CD4-positive, alpha-beta memory T cell (primary cell): ENCODE measurements around the gene BCS1L. TPM values are rescaled to one million over a fixed set of nuclear protein-coding genes. Genes with fewer than 3 reads are reported as not detected.
A peak's percentile ranks its signal among the peaks of the same experiment; 100 is the strongest.

Experiments used
- CTCF ChIA-PET: fragments of 350-600 bp; sonication (Branson Sonifier 250); formaldehyde crosslinking; loops from one replicate; lab custom pipeline; 2021; ENCODE audit warnings: inconsistent platforms; ENCODE audit not compliant: partially characterized antibody; lab: Charles Lee
- POLR2A ChIA-PET: fragments of 350-600 bp; sonication (Branson Sonifier 250); formaldehyde crosslinking; loops from one replicate; lab custom pipeline; 2021; ENCODE audit not compliant: partially characterized antibody; lab: Charles Lee
- DNase-seq, 5 donors: peaks; one replicate each; pipeline versions ENCODE4 v3.0.0 to v3.0.0-alpha.2; 2020 to 2022; ENCODE audit warnings: mixed read lengths in 1 of 5
- H3K27ac ChIP-seq: one replicate; pipeline ENCODE4 v1.7.0; 2013; ENCODE audit warnings: low read depth, low read length
- H3K27me3 ChIP-seq: 2 replicates; pipeline ENCODE4 v1.7.0; 2013; ENCODE audit warnings: mild to moderate bottlenecking, low read length, moderate library complexity; ENCODE audit not compliant: insufficient read depth
- H3K36me3 ChIP-seq: 2 replicates; pipeline ENCODE4 v1.7.0; 2013; ENCODE audit warnings: mild to moderate bottlenecking, low read length, moderate library complexity; ENCODE audit not compliant: insufficient read depth
- H3K4me1 ChIP-seq: 2 replicates; pipeline ENCODE4 v1.7.0; 2013; ENCODE audit warnings: mild to moderate bottlenecking, low read length, moderate library complexity; ENCODE audit not compliant: insufficient read depth
- H3K4me3 ChIP-seq, 2 donors: one replicate each; pipeline ENCODE4 v1.7.0; 2013; ENCODE audit warnings: low read length in 2 of 2, mild to moderate bottlenecking in 1 of 2
- H3K9me3 ChIP-seq, 2 donors: one replicate each; pipeline ENCODE4 v1.7.0; 2013; ENCODE audit warnings: low read length in 2 of 2, control low read depth in 1 of 2; ENCODE audit not compliant: control insufficient read depth in 1 of 2
- H3K27ac Mint-ChIP-seq, 7 donors: one replicate each; pipeline ENCODE4 v1.8.0; 2020 to 2021; ENCODE audit warnings: mixed read lengths in 7 of 7, mild to moderate bottlenecking in 6 of 7, inconsistent platforms in 3 of 7, moderate library complexity in 3 of 7
- H3K27me3 Mint-ChIP-seq, 2 donors: one replicate each; pipeline ENCODE4 v1.8.0; 2020 to 2021; ENCODE audit warnings: mixed read lengths in 2 of 2
- H3K36me3 Mint-ChIP-seq, 2 donors: one replicate each; pipeline ENCODE4 v1.8.0; 2020 to 2021; ENCODE audit warnings: mixed read lengths in 2 of 2, inconsistent platforms in 1 of 2, mild to moderate bottlenecking in 1 of 2
- H3K4me1 Mint-ChIP-seq, 4 donors: one replicate each; pipeline ENCODE4 v1.8.0; 2020 to 2021; ENCODE audit warnings: mixed read lengths in 4 of 4, mild to moderate bottlenecking in 1 of 4
- H3K4me3 Mint-ChIP-seq, 8 donors: one replicate each; pipeline ENCODE4 v1.8.0; 2020 to 2021; ENCODE audit warnings: mixed read lengths in 8 of 8, mild to moderate bottlenecking in 7 of 8, moderate library complexity in 6 of 8, inconsistent platforms in 3 of 8
- H3K9me3 Mint-ChIP-seq, 8 donors: one replicate each; pipeline ENCODE4 v1.8.0; 2020 to 2021; ENCODE audit warnings: mixed read lengths in 8 of 8, mild to moderate bottlenecking in 5 of 8, inconsistent platforms in 3 of 8, moderate library complexity in 1 of 8
- intact Hi-C: fragments of 100-400 bp; cut with micrococcal nuclease; formaldehyde crosslinking; loops from one replicate; pipeline ENCODE4 v1.15.1; 2023
- polyA plus RNA-seq, 2 donors: library from polyadenylated mRNA; unstranded; fragments of 300-500 nt; fragmentation: Illumina TruSeq; gene quantifications; one replicate each; pipeline ENCODE4 v1.2.3, GENCODE V29; 2021
- total RNA-seq, 2 experiments: library from RNA; stranded (reverse); gene quantifications; one replicate each; pipeline ENCODE4 v1.2.3, GENCODE V29; 2021

BCS1L gene
- total and polyA plus RNA-seq, 4 experiments from 2014 or later, result 13.9 to 57.2 (median 35.6) TPM

DNA sequence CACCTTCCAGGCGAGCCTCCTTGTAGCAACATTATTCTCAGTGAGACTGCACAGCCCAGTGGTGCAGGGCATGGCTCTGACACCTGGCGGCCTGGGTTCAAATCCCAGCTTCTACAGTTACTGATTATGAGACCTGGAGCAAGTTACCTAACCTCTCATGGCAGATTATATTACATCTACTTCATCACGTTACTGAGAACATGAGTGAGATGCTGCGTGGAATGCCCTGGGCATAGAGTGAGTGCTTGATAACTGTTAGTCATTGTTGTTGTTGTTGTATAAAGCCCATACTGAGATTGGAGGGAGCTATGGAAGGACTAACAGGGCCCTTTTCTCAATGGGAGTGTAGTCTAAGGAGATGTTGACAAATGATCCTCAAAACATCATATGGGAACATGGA, 33.1 kb upstream of the BCS1L start:
- ChIA-PET CTCF (no interaction called here), POLR2A (interaction anchor here (0.6 kb wide), 1 partner anchor 45 kb away, joined by 3 read pairs; the partner anchor contains the start of genes RNF25 and STK36)
- H3K9me3 ChIP-seq, result no peaks in the 10 kb centered on the region
- Mint-ChIP-seq H3K9me3 (peaks cover 0 to 2% (median 0%) of the 10 kb centered on the region in 8 donors), H3K4me1 (no peaks in the 10 kb centered on the region), H3K36me3 (no peaks in the 10 kb centered on the region), H3K27me3 (no peaks in the 10 kb centered on the region), H3K27ac (no peak overlapping the region), H3K4me3 (no peak overlapping the region)
- intact Hi-C loops, result no loop called here
- no peaks in the 10 kb centered on the region for H3K27me3 ChIP-seq
- H3K36me3 ChIP-seq, result no peaks in the 10 kb centered on the region
- no peak for DNase-seq
- no peak overlapping the region for H3K27ac ChIP-seq
- H3K4me1 ChIP-seq, result no peaks in the 10 kb centered on the region
- no peak overlapping the region for H3K4me3 ChIP-seq

DNA sequence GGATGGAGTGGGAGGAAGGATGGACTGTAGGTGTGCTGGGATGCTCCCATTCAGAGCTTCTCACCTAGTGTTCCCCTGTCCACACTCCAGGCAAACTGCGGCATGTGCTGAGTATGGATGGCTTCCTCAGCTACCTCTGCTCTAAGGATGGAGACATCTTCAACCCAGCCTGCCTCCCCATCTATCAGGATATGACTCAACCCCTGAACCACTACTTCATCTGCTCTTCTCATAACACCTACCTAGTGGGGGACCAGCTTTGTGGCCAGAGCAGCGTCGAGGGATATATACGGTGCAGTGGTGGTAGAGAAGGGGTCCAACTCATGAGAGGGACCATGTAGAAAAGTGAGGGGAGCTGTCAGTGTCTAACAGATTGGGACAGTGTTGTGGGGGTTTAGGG, 31.5 kb upstream of the BCS1L start:
- no peaks in the 10 kb centered on the region for H3K4me1 ChIP-seq
- H3K4me3 ChIP-seq, result no peak overlapping the region
- no peak overlapping the region for H3K27ac Mint-ChIP-seq
- no peak overlapping the region for H3K27ac ChIP-seq
- H3K4me3 Mint-ChIP-seq, result no peak overlapping the region
- no peaks in the 10 kb centered on the region for H3K27me3 ChIP-seq
- ChIA-PET POLR2A (no interaction called here), CTCF (interaction anchor here (1.2 kb wide), 1 partner anchor 10 kb away, joined by 5 read pairs; no protein-coding TSS in a partner anchor)
- no peaks in the 10 kb centered on the region for H3K27me3 Mint-ChIP-seq
- no peak for DNase-seq
- peaks cover 0 to 4% of the 10 kb centered on the region in 2 donors for H3K36me3 Mint-ChIP-seq
- no peaks in the 10 kb centered on the region for H3K9me3 ChIP-seq
- intact Hi-C loops, result no loop called here
- peaks cover 0 to 2% (median 0%) of the 10 kb centered on the region in 8 donors for H3K9me3 Mint-ChIP-seq
- no peaks in the 10 kb centered on the region for H3K4me1 Mint-ChIP-seq
- H3K36me3 ChIP-seq, result no peaks in the 10 kb centered on the region

DNA sequence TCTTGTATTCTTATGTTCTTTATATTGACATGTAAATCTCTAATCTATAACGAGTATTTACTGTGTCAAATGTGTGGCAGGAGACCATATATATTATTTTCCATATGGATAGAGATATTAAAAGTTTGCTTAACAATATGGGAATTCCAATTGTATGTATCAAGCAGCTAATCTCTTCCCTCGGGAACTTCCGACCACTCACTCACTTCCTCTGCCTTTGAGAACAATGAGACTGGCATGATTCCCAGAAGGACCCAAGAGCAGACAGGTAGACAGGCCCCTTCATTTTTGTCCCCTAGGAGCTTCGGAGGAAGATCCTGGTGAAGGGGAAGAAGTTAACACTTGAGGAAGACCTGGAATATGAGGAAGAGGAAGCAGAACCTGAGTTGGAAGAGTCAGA, 27.6 kb upstream of the BCS1L start:
- intact Hi-C loops, result no loop called here
- Mint-ChIP-seq H3K4me3 (no peak overlapping the region), H3K4me1 (no peaks in the 10 kb centered on the region), H3K27ac (no peak overlapping the region), H3K9me3 (no peaks in the 10 kb centered on the region), H3K27me3 (no peaks in the 10 kb centered on the region), H3K36me3 (peaks cover 18 to 37% of the 10 kb centered on the region in 2 donors)
- Histone ChIP-seq H3K4me3 (no peak overlapping the region), H3K27ac (no peak overlapping the region), H3K4me1 (no peaks in the 10 kb centered on the region), H3K9me3 (no peaks in the 10 kb centered on the region), H3K27me3 (no peaks in the 10 kb centered on the region), H3K36me3 (peaks cover 21% of the 10 kb centered on the region)
- CTCF ChIA-PET, result no interaction called here
- no peak for DNase-seq
- POLR2A ChIA-PET, result no interaction called here

DNA sequence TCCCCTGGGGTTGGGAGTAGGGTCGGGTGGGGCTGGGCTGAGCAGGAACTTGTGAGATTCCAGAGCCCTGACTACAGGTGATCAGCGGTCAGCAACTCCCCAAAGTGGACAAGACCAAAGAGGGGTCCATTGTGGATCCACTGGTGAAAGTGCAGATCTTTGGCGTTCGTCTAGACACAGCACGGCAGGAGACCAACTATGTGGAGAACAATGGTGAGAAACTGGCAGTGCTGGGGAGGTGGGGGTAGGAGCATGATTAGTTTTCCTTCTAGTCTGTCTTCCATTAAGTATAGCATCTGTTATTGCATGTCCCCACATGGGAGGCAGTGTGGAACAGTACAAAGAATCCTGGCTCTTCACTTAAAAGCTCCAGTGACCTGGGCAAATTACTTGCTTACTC, 23.8 kb upstream of the BCS1L start:
- DNase-seq, result no peak
- Histone ChIP-seq H3K4me1 (no peaks in the 10 kb centered on the region), H3K36me3 (peaks cover 55% of the 10 kb centered on the region), H3K9me3 (no peaks in the 10 kb centered on the region), H3K4me3 (no peak overlapping the region), H3K27ac (no peak overlapping the region), H3K27me3 (no peaks in the 10 kb centered on the region)
- Mint-ChIP-seq H3K27me3 (no peaks in the 10 kb centered on the region), H3K4me1 (peaks cover 0 to 3% (median under 1%) of the 10 kb centered on the region in 4 donors), H3K27ac (peak overlapping the region in 1 of 7 donors; percentile 31), H3K36me3 (peaks cover 35 to 71% of the 10 kb centered on the region in 2 donors), H3K4me3 (no peak overlapping the region), H3K9me3 (no peaks in the 10 kb centered on the region)
- ChIA-PET CTCF (no interaction called here), POLR2A (no interaction called here)
- intact Hi-C loops, result no loop called here

DNA sequence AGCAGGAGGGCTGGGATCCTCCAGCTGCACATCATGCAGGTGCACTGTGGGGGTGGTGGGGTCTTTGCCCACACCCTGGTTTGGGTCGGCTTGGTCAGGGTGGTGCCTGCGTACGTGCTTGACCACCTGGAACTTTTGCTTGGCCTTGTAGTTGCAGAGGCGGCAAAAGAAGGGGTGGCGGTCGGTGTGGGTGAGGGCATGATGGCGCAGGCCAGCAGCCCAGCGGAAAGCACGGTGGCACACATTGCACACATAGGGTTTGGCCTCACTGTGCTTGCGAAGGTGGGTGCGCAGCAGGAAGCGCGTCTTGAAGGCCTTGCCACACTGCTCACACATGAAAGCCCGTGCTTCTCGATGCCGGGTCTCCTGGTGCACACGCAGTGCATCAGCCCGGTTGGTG, 21.1 kb upstream of the BCS1L start:
- H3K27me3 ChIP-seq, result no peaks in the 10 kb centered on the region
- H3K4me1 Mint-ChIP-seq, result peaks cover 0 to 3% (median under 1%) of the 10 kb centered on the region in 4 donors
- ChIA-PET CTCF (interaction anchor here (1.7 kb wide), 1 partner anchor 10 kb away, joined by 5 read pairs; no protein-coding TSS in a partner anchor), POLR2A (no interaction called here)
- no peak overlapping the region for H3K27ac Mint-ChIP-seq
- H3K9me3 Mint-ChIP-seq, result no peaks in the 10 kb centered on the region
- no peak overlapping the region for H3K4me3 Mint-ChIP-seq
- DNase-seq, result no peak
- no peaks in the 10 kb centered on the region for H3K4me1 ChIP-seq
- H3K36me3 ChIP-seq, result peaks cover 73% of the 10 kb centered on the region
- H3K4me3 ChIP-seq, result no peak overlapping the region
- H3K27ac ChIP-seq, result no peak overlapping the region
- H3K36me3 Mint-ChIP-seq, result peaks cover 39 to 78% of the 10 kb centered on the region in 2 donors
- H3K27me3 Mint-ChIP-seq, result no peaks in the 10 kb centered on the region
- H3K9me3 ChIP-seq, result no peaks in the 10 kb centered on the region
- intact Hi-C loops, result no loop called here

DNA sequence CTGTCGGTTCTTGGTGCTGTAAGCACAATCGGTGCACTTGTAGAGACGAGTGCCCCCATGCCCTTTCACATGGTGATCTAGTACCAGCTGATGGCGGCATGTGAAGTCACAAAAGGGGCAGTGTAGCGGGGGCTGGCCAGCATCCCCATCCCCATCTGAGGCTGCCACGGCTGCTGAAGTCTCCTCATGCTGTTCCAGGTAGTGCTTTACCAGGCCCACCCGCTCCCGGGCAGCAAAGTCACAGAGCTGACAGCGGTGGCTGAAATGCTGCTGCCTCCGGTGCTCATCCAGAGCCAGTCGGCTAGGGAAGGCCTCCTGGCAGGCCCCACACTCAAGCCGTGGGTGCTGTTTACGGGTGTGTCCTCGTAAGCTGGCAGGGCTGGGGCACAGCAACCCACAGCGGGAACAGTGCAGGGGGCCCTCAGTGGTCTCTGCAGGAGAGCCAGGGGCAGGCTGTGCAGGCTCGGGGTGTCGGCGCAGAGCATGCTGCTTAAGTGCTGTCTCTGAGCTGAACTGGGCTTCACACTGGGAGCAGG, 17.3 kb upstream of the BCS1L start:
- DNase-seq, result no peak
- intact Hi-C loops, result no loop called here
- CTCF ChIA-PET, result no interaction called here
- Mint-ChIP-seq H3K27ac (no peak overlapping the region), H3K9me3 (no peaks in the 10 kb centered on the region), H3K4me1 (peaks cover 0 to 3% (median under 1%) of the 10 kb centered on the region in 4 donors), H3K27me3 (no peaks in the 10 kb centered on the region), H3K4me3 (no peak overlapping the region), H3K36me3 (peaks cover 32 to 74% of the 10 kb centered on the region in 2 donors)
- Histone ChIP-seq H3K27me3 (no peaks in the 10 kb centered on the region), H3K27ac (no peak overlapping the region), H3K9me3 (no peaks in the 10 kb centered on the region), H3K4me1 (no peaks in the 10 kb centered on the region), H3K4me3 (no peak overlapping the region), H3K36me3 (peaks cover 79% of the 10 kb centered on the region)
- POLR2A ChIA-PET, result no interaction called here

DNA sequence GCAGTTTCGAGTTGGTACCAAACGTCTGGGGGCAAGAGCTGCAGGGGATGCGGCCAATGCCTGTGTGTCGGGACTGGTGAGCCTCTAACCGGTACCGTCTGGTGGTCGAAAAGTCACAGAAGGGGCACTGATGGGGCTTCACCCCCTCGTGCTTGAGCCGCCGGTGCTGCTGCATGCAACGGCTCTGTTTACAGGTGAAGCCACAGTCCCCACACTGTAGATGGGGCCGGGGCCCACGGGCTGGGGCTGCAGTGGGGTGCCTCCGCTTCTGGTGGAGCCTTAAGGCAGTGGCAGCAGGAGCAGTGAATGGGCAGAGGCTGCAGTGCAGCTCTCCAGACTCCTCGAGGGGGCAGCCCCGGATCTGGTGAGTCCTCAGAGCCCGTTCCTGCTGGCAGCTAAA, 16.7 kb upstream of the BCS1L start:
- peaks cover 30 to 73% of the 10 kb centered on the region in 2 donors for H3K36me3 Mint-ChIP-seq
- H3K36me3 ChIP-seq, result peaks cover 79% of the 10 kb centered on the region
- peaks cover 0 to 5% (median 2%) of the 10 kb centered on the region in 4 donors for H3K4me1 Mint-ChIP-seq
- H3K27ac Mint-ChIP-seq, result no peak overlapping the region
- no peak for DNase-seq
- POLR2A ChIA-PET, result no interaction called here
- H3K27ac ChIP-seq, result no peak overlapping the region
- H3K27me3 Mint-ChIP-seq, result no peaks in the 10 kb centered on the region
- H3K4me3 Mint-ChIP-seq, result no peak overlapping the region
- intact Hi-C loops, result no loop called here
- H3K4me3 ChIP-seq, result no peak overlapping the region
- no peaks in the 10 kb centered on the region for H3K27me3 ChIP-seq
- no peaks in the 10 kb centered on the region for H3K4me1 ChIP-seq
- CTCF ChIA-PET, result interaction anchor here (1.3 kb wide), 1 partner anchor 16 kb away, joined by 3 read pairs; no protein-coding TSS in a partner anchor
- H3K9me3 ChIP-seq, result no peaks in the 10 kb centered on the region
- H3K9me3 Mint-ChIP-seq, result no peaks in the 10 kb centered on the region
